ENCODE measurements around the gene LMNTD2.

LMNTD2 gene

GRCh38 chr11:512761-513595 lies 47.6 kb downstream of the LMNTD2 start:
- DNase-seq (ENCODE audit: low read depth, low spot score) = no peak

GRCh38 chr11:508956-509355 lies 51.6 kb downstream of the LMNTD2 start:
- no peak for DNase-seq (ENCODE audit: low read depth, low spot score)

DNA sequence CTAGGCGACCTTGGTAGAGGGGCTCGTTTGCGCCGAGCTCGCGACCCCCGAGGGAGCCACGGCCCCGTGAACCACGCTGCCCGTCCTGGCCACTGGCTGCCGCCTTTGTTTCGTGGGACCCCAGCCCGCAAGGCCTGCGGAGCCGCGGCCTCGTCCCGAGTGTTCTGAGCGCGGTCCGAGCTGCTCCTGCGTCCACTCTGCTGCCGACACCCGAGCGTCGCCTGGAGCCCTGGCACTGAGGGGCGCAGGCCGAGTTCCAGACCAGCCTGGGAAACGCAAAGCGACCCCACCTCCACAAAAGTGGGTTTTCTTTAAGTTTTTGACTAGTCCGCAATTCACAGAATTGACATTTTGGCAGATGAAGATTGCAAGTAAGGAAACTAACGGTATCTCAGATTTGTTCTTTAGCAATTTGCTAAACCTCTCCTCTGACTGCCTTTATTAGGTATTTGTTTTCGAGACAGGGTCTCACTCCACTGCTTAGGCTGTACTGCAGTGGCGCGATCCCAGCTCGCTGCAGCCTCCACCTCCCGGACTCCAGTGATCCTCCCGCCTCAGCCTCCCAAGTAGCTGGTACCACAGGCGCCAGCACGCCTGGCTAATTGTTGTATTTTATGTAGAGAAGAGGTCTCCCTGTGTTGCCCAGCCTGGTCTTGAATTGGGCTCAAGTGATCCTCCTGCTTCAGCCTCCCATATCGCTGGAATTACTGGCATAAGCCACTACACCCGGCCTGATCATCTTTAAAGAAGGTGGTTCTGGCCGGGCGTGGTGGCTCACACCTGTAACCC lies 52.6 kb downstream of the LMNTD2 start:
- DNase-seq (ENCODE audit: low read depth, low spot score) = no peak

- DNase-seq (ENCODE audit: low read depth, low spot score) = peak; percentile 98
Observed at GRCh38 chr11:506995-507726, 53.4 kb downstream of the LMNTD2 start, which contains the start of gene RNH1. Gene RNH1 (minus strand): TSS chr11:507242. CDS start chr11:502162, 5,080 bp downstream.

DNA sequence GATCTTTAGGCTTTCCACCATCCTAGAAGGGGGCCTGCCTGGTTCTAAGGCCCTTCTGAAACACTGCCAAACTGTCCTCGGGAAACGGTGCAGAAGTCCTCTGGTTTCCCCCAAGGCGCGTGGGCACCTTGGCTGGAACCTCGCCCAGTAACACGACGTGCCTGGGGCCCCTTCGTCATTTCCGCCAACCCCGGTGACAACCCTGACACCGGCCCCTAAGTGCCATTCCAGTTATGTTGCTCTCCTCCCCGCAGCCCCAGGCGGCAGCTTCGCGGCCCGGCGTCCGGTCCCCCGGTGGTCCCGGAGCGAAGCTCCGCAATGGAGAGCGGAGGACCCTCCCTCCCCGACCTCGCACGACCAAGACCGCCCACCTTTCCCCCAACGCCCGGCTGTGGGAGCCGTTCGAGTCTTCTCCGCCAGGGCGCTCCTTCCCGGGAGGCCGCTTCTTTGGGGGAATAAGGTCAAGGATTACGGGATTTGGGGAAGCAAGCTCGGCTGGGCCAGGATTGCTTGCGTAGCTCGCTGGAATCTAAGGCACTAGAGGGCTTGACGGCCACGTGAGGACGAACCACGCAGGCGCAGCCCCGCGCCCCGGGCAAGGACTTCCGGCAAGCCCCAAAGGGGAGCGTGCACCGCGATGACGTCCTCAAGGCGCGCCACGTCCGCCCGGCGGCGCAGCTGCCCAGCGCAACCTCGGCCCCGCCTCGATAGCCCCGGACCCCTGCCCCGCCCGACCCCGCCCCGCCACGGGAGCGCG lies 54.1 kb downstream of the LMNTD2 start:
- DNase-seq (ENCODE audit: low read depth, low spot score) = peak; percentile 90

- no peak for DNase-seq (ENCODE audit: low read depth, low spot score)
Observed at GRCh38 chr11:504994-505344, 55.6 kb downstream of the LMNTD2 start.
